Ovary (tissue), 10 donors: ENCODE data around the gene HASPIN. TPM values are rescaled to one million over a fixed set of nuclear protein-coding genes. Genes with fewer than 3 reads are reported as not detected.

ENCODE experiments used
- DNase-seq, 5 donors: peaks; one replicate each; pipeline ENCODE4 v3.0.0-alpha.2; 2019 to 2020
- H3K27ac ChIP-seq, 2 donors: fragments of 200-600 bp; one replicate each; pipeline versions ENCODE4 v1.5.1 to v1.8.0; 2019 to 2022
- H3K27me3 ChIP-seq: fragments of 200-600 bp; one replicate; pipeline ENCODE4 v1.8.0; 2022
- H3K36me3 ChIP-seq: fragments of 200-600 bp; sonication (generic); one replicate; pipeline ENCODE4 v1.5.1; 2019
- H3K4me1 ChIP-seq: one replicate; pipeline ENCODE4 v1.8.1; 2013; ENCODE audit warnings: mild to moderate bottlenecking, moderate library complexity; ENCODE audit not compliant: insufficient read depth
- H3K4me3 ChIP-seq: fragments of 200-600 bp; sonication (generic); one replicate; pipeline ENCODE4 v1.5.1; 2017
- H3K9me3 ChIP-seq, 2 donors: fragments of 200-600 bp in 1 of 2; sonication (generic) in 1 of 2; one replicate each; pipeline versions ENCODE4 v1.5.1 to v1.8.1; 2013 to 2019; ENCODE audit warnings: mild to moderate bottlenecking in 1 of 2, moderate library complexity in 1 of 2
- CTCF ChIP-seq, 3 donors: fragments of 450-650 bp in 2 of 3; fragments of 200-600 bp in 1 of 3; IDR thresholded peaks; one replicate each; pipeline versions ENCODE4 v1.5.1 to v1.8.0; 2016 to 2022; ENCODE audit warnings: antibody characterized with exemption in 3 of 3, mild to moderate bottlenecking in 1 of 3
- EP300 ChIP-seq: sonication (generic); formaldehyde crosslinking; IDR thresholded peaks from one replicate; pipeline ENCODE4 v1.6.1; 2017; ENCODE audit warnings: antibody characterized with exemption
- POLR2A ChIP-seq: fragments of 450-650 bp; IDR thresholded peaks from one replicate; pipeline ENCODE4 v1.6.1; 2017; ENCODE audit warnings: antibody characterized with exemption, mild to moderate bottlenecking, moderate library complexity
- WGBS, 3 donors: extraction: QIAGEN DNeasy Blood & Tissue Kit in 1 of 3; methylation state at CpG; one replicate each; pipeline versions ENCODE4 v1.1.5 to v1.1.7; 2013 to 2017; 5-methylcytosine and 5-hydroxymethylcytosine counted together
- intact Hi-C, 4 donors: fragments of 100-400 bp; cut with DNase I; formaldehyde crosslinking; loops; one replicate each; pipeline versions ENCODE4 v1.11.0 to v1.15.1; 2022 to 2023
- long read RNA-seq, 3 donors: library from polyadenylated mRNA in 2 of 3; unstranded in 2 of 3; transcript quantifications; one replicate each; pipeline ENCODE4 v2.0.0 and lab custom pipeline, GENCODE V29; 2021 to 2026
- polyA plus RNA-seq, 2 donors: library from polyadenylated mRNA; stranded (reverse); fragments of 200-250 nt in 1 of 2; fragments of 350-450 nt in 1 of 2; fragmentation: Illumina TruSeq in 1 of 2; extraction: RNeasy Lipid Tissue Mini Kit (QIAGEN cat#74804) in 1 of 2; gene quantifications; one replicate each; pipeline ENCODE4 v1.2.3, GENCODE V29; 2013 to 2014
- total RNA-seq, 7 donors: library from RNA; depleted of rRNA in 2 of 7; stranded (reverse); fragments of >200 nt in 2 of 7; fragmentation: NEBNext Ultra II Directional in 3 of 7; extraction: Animal tissue kit (Norgen Biotek cat#: 25700) in 3 of 7; gene quantifications; one replicate each; pipeline versions ENCODE4 v1.1.0 to v1.2.4, GENCODE V29; 2016 to 2023
- donor health status: DM: no; HTN: no; CAD: no; lungs with moderate emphysema.
- donor health status: DM: no; HTN: no; CAD: no.
- donor health status: Bipolar disorder and iron deficiency.
- donor health status: DM: yes; HTN: yes; CAD: no.
- donor health status: DM: no; HTN: no; CAD: no.
- donor health status: DM: yes; HTN: yes; CAD: no.

The HASPIN gene
- total RNA-seq (under 1 TPM in 6 of 7 donors, not detected in 1; 0.10 to 0.92 (median 0.25) TPM), polyA plus RNA-seq (under 1 TPM; 0.15 to 0.38 TPM)
- long read RNA-seq, donor 1, partial matches to known transcripts, result 0 of 1 reads
- long read RNA-seq, donor 1, other reads (novel, unspliced or antisense), result 0 of 1 reads
- long read RNA-seq, donor 2, transcript HASPIN-201 (1 exons, 2,797 nt), result major isoform, 6 of 6 reads
- long read RNA-seq, donor 2, partial matches to known transcripts, result 0 of 6 reads
- long read RNA-seq, donor 2, other reads (novel, unspliced or antisense), result 0 of 6 reads
- long read RNA-seq, donor 3, partial matches to known transcripts, result 0 of 1 reads
- long read RNA-seq, donor 3, other reads (novel, unspliced or antisense), result 0 of 1 reads

DNA sequence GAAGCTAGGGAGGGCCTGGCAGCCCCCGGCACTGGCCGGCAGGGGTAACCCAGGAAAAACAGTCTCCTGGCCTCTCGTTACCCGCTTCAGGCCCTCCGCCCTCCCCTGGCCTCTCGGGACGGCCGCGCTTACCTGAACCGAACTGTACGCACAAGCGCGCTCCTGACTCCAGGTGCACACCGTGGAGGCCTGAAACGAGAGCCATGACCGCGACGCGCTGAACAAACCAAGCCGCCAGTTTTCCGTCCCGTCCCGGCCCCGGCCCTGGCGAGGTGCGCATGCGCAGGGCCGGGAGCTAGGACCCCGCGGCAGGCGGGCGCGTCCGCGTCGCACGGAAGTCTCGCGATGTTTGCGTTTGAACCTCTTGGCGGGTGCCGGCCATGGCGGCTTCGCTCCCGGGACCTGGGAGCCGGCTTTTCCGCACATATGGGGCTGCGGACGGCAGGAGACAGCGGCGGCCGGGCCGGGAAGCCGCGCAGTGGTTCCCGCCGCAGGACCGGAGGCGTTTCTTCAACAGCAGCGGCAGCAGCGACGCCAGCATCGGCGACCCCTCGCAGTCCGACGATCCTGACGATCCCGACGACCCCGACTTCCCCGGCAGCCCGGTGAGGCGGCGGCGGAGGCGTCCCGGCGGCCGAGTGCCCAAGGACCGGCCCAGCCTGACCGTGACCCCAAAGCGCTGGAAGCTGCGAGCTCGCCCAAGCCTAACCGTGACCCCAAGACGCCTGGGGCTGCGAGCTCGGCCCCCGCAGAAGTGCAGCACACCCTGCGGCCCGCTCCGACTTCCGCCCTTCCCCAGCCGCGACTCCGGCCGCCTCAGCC lies at the start of gene HASPIN:
TSS of gene HASPIN (plus strand) at position 348 of the 822 bp plus-strand sequence. CDS start at position 381, 33 bp downstream.
- DNase-seq, result peak; percentile 90 to 96 (median 94)
- Histone ChIP-seq H3K9me3 (no peaks in the 10 kb centered on the region), H3K4me3 (peak within 1 kb of the TSS; percentile 61), H3K36me3 (no peaks in the 10 kb centered on the region), H3K27ac (peak within 1 kb of the TSS; percentile 48 to 50), H3K4me1 (peaks cover 6% of the 10 kb centered on the region), H3K27me3 (no peaks in the 10 kb centered on the region)
- intact Hi-C loops, result no loop called here
- TF ChIP-seq EP300, result no peak
- TF ChIP-seq POLR2A, result peak; percentile 24
- peak in 2 of 3 donors; percentile 46 to 56 for TF ChIP-seq CTCF (IDR thresholded peaks at IDR 0.05)
- 0% methylated on average over 50 to 98 of the region's 98 CpGs for WGBS, 3 donors

GRCh38 chr17:3675886-3676285 lies 47.8 kb upstream of the HASPIN start:
- H3K4me3 ChIP-seq, result no peak overlapping the region
- 77 to 88% (median 81%) methylated on average over 11 of the region's 11 CpGs for WGBS, 3 donors
- no peaks in the 10 kb centered on the region for H3K9me3 ChIP-seq
- intact Hi-C loops, result no loop called here
- H3K36me3 ChIP-seq, result no peaks in the 10 kb centered on the region
- no peaks in the 10 kb centered on the region for H3K27me3 ChIP-seq
- TF ChIP-seq POLR2A (no peak), EP300 (no peak), CTCF (IDR thresholded peaks at IDR 0.05) (no peak)
- no peak overlapping the region for H3K27ac ChIP-seq
- no peaks in the 10 kb centered on the region for H3K4me1 ChIP-seq
- DNase-seq, result no peak

DNA sequence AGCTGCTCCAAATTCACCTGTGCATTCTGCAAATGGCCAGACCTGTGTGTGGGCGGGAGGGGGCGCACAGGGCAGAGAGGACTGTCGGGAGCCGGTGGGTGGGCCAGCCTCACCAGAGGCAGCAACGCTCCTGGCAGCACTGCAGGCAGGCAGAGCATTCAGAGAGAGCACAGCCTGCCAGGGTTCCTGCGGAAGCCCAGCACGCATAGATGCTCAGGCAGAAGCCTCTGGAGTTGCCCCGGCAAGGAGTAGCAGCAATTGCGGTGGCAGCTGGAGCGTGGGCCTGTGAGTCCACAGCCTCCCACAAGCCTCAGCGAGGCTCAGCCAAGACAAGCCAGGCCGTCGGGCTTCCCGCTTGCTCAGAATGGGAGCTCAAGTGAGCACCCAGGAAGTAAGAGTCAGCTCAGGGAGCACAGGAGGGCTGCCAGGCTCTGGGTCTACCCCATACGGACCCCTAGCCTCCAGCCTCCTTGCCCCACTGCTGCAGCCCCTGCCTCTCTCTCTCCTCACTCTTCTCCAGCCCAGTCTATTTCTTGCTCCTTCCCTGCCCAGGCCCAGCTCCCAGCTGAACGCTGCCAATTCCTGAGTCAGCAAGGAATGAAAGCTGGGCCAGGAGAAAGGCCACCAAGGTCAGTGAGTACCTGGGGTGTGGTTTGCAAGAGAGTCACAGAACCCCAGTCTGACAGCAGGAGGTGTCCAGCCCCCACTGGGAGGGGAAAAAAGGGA lies 45.4 kb upstream of the HASPIN start:
- no peaks in the 10 kb centered on the region for H3K4me1 ChIP-seq
- H3K4me3 ChIP-seq, result no peak overlapping the region
- intact Hi-C loops, result no loop called here
- TF ChIP-seq CTCF (IDR thresholded peaks at IDR 0.05), result no peak
- no peak for TF ChIP-seq POLR2A
- TF ChIP-seq EP300, result no peak
- DNase-seq, result no peak
- H3K9me3 ChIP-seq, result no peaks in the 10 kb centered on the region
- H3K27me3 ChIP-seq, result no peaks in the 10 kb centered on the region
- 36 to 40% (median 37%) methylated on average over 15 to 16 of the region's 16 CpGs for WGBS, 3 donors
- no peak overlapping the region for H3K27ac ChIP-seq
- no peaks in the 10 kb centered on the region for H3K36me3 ChIP-seq

DNA sequence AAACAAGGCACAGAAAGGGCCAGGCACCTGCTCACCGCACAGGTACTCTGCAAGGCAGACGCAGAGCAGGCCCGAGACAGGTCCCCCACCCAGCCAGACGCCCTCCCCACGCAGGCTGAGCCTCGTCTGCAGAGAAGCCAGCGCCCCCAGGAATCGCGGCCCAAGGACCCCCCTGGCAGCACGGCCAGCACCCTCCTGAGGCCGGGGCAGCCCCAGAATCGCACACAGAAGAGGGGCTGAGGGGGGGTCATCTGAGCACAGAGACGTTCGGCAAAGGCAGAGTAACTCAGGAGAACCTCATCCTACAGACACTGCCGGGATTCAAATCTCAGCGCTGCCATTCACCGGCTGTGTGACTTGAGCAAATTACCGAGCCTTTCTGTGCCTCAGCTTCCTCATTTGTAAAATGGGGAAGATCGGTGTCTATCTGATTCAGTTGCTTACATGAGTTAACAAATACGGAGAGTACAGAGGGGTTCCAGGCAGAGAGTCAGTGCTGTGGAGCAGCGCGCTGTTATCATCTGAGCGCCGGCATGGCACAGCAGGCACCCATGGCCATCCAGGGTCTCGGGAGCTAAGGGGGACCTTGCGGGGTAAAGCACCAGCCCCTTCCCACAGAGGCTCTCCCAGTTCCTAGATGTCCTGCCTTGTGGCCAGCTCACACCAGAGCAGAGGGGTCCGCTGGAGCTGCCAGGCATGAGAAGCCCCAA lies 44.7 kb upstream of the HASPIN start:
- H3K4me3 ChIP-seq, result no peak overlapping the region
- no peaks in the 10 kb centered on the region for H3K27me3 ChIP-seq
- no peak overlapping the region for H3K27ac ChIP-seq
- intact Hi-C loops, result no loop called here
- WGBS, 3 donors, result 79 to 84% (median 81%) methylated on average over 24 to 27 of the region's 27 CpGs
- TF ChIP-seq POLR2A, result no peak
- TF ChIP-seq CTCF (IDR thresholded peaks at IDR 0.05), result no peak
- TF ChIP-seq EP300, result no peak
- no peaks in the 10 kb centered on the region for H3K4me1 ChIP-seq
- DNase-seq, result no peak
- H3K9me3 ChIP-seq, result no peaks in the 10 kb centered on the region
- no peaks in the 10 kb centered on the region for H3K36me3 ChIP-seq
